H9 (cell line): Measurements from ENCODE around the gene DCUN1D2. TPM values are rescaled to one million over a fixed set of nuclear protein-coding genes. Genes with fewer than 3 reads are reported as not detected.

ENCODE experiments used
- DNase-seq: peaks from one replicate; pipeline ENCODE4 v3.0.0-alpha.2; 2017
- H2AFZ ChIP-seq: one replicate; pipeline ENCODE4 v1.6.1; 2013; ENCODE audit warnings: mild to moderate bottlenecking, low read length, control low read depth, moderate library complexity
- H2AK5ac ChIP-seq: 2 replicates; pipeline ENCODE4 v1.6.1; 2013; ENCODE audit warnings: low read length, control low read depth, mixed read lengths; ENCODE audit not compliant: insufficient read length
- H2BK120ac ChIP-seq: one replicate; pipeline ENCODE4 v1.6.1; 2013; ENCODE audit warnings: low read depth, mild to moderate bottlenecking, low read length, control low read depth, inconsistent platforms; ENCODE audit not compliant: poor library complexity, severe bottlenecking
- H2BK12ac ChIP-seq: 2 replicates; pipeline ENCODE4 v1.6.1; 2013; ENCODE audit warnings: low read length, control low read depth, mixed read lengths, low read depth; ENCODE audit not compliant: insufficient read length
- H2BK15ac ChIP-seq: 2 replicates; pipeline ENCODE4 v1.6.1; 2013; ENCODE audit warnings: low read depth, low read length, control low read depth
- H2BK20ac ChIP-seq: one replicate; pipeline ENCODE4 v1.6.1; 2013; ENCODE audit warnings: low read depth, mild to moderate bottlenecking, low read length, control low read depth, inconsistent platforms; ENCODE audit not compliant: poor library complexity, severe bottlenecking
- H2BK5ac ChIP-seq: 2 replicates; pipeline ENCODE4 v1.6.1; 2013; ENCODE audit warnings: low read length, control low read depth, mixed read lengths; ENCODE audit not compliant: insufficient read length
- H3K14ac ChIP-seq: 2 replicates; pipeline ENCODE4 v1.6.1; 2013; ENCODE audit warnings: low read length, control low read depth; ENCODE audit not compliant: insufficient read depth
- H3K18ac ChIP-seq: 2 replicates; pipeline ENCODE4 v1.6.1; 2013; ENCODE audit warnings: low read depth, mild to moderate bottlenecking, mixed read lengths, low read length, control low read depth; ENCODE audit not compliant: insufficient read length
- H3K23ac ChIP-seq: 2 replicates; pipeline ENCODE4 v1.6.1; 2013; ENCODE audit warnings: low read length, control low read depth, mixed read lengths, low read depth; ENCODE audit not compliant: insufficient read length
- H3K23me2 ChIP-seq: 2 replicates; pipeline ENCODE4 v1.6.1; 2013; ENCODE audit warnings: low read depth, mild to moderate bottlenecking, mixed read lengths, low read length, control low read depth; ENCODE audit not compliant: insufficient read length, poor library complexity, severe bottlenecking
- H3K27ac ChIP-seq: 2 replicates; pipeline ENCODE4 v1.5.1; 2013; ENCODE audit warnings: low read length, control low read depth, mixed read lengths, low read depth; ENCODE audit not compliant: insufficient read length
- H3K27me3 ChIP-seq: 2 replicates; pipeline ENCODE4 v1.6.1; 2013; ENCODE audit warnings: low read length, control low read depth, inconsistent platforms; ENCODE audit not compliant: insufficient read depth
- H3K4ac ChIP-seq: 2 replicates; pipeline ENCODE4 v1.6.1; 2013; ENCODE audit warnings: low read depth, mild to moderate bottlenecking, control low read depth, inconsistent platforms, low read length, moderate library complexity
- H3K4me1 ChIP-seq: 2 replicates; pipeline ENCODE4 v1.6.1; 2013; ENCODE audit warnings: low read length, control low read depth, inconsistent platforms; ENCODE audit not compliant: insufficient read depth
- H3K4me2 ChIP-seq: 2 replicates; pipeline ENCODE4 v1.6.1; 2013; ENCODE audit warnings: low read length, control low read depth, mixed read lengths; ENCODE audit not compliant: insufficient read length, insufficient read depth
- H3K56ac ChIP-seq: 2 replicates; pipeline ENCODE4 v1.6.1; 2013; ENCODE audit warnings: low read depth, mild to moderate bottlenecking, mixed read lengths, low read length, control low read depth; ENCODE audit not compliant: insufficient read length
- H3K79me1 ChIP-seq: 2 replicates; pipeline ENCODE4 v1.6.1; 2013; ENCODE audit warnings: low read depth, mild to moderate bottlenecking, moderate library complexity, low read length, control low read depth, inconsistent platforms; ENCODE audit not compliant: insufficient read depth, poor library complexity, severe bottlenecking
- H3K79me2 ChIP-seq: 2 replicates; pipeline ENCODE4 v1.6.1; 2013; ENCODE audit warnings: low read length, control low read depth, inconsistent platforms; ENCODE audit not compliant: insufficient read depth
- H3K9ac ChIP-seq: 2 replicates; pipeline ENCODE4 v1.6.1; 2013; ENCODE audit warnings: low read length, control low read depth, mixed read lengths; ENCODE audit not compliant: insufficient read length; ENCODE audit errors: extremely low read depth
- H3K9me3 ChIP-seq: one replicate; pipeline ENCODE4 v1.6.1; 2013; ENCODE audit warnings: low read depth, low read length, inconsistent platforms; ENCODE audit not compliant: control insufficient read depth
- H3T11ph ChIP-seq: one replicate; pipeline ENCODE4 v1.6.1; 2013; ENCODE audit warnings: mild to moderate bottlenecking, low read length, control low read depth, inconsistent platforms
- H4K20me1 ChIP-seq: one replicate; pipeline ENCODE4 v1.6.1; 2013; ENCODE audit not compliant: control insufficient read depth, insufficient read length, insufficient read depth
- H4K5ac ChIP-seq: 2 replicates; pipeline ENCODE4 v1.6.1; 2013; ENCODE audit warnings: low read depth, mild to moderate bottlenecking, mixed read lengths, low read length, control low read depth; ENCODE audit not compliant: insufficient read length
- H4K8ac ChIP-seq: replicated peaks from 2 replicates; pipeline ENCODE4 v1.6.1; 2013; ENCODE audit warnings: low read length, control low read depth, mixed read lengths, low read depth; ENCODE audit not compliant: insufficient read length
- H4K91ac ChIP-seq: 2 replicates; pipeline ENCODE4 v1.6.1; 2013; ENCODE audit warnings: low read depth, mild to moderate bottlenecking, moderate library complexity, mixed read lengths, low read length, control low read depth; ENCODE audit not compliant: insufficient read length
- H3K27ac Mint-ChIP-seq, 3 experiments: 2 replicates in 2 of 3; 3 replicates in 1 of 3; pipeline ENCODE4 v1.8.0; 2020 to 2021; ENCODE audit warnings: mixed read lengths in 3 of 3, mild to moderate bottlenecking in 1 of 3, moderate library complexity in 1 of 3
- H3K27me3 Mint-ChIP-seq: 2 replicates; pipeline ENCODE4 v1.8.0; 2021; ENCODE audit warnings: low read depth, mild to moderate bottlenecking, moderate library complexity, mixed read lengths
- H3K36me3 Mint-ChIP-seq, 3 experiments: 2 replicates in 2 of 3; 3 replicates in 1 of 3; pipeline ENCODE4 v1.8.0; 2020 to 2021; ENCODE audit warnings: low read depth in 3 of 3, mixed read lengths in 3 of 3; ENCODE audit not compliant: insufficient read depth in 1 of 3
- H3K4me1 Mint-ChIP-seq, 2 experiments: 2 replicates each; pipeline ENCODE4 v1.8.0; 2020; ENCODE audit warnings: mixed read lengths in 2 of 2
- H3K4me3 Mint-ChIP-seq, 2 experiments: 2 replicates in 1 of 2; 3 replicates in 1 of 2; pipeline ENCODE4 v1.8.0; 2020 to 2021; ENCODE audit warnings: mild to moderate bottlenecking in 2 of 2, mixed read lengths in 2 of 2, moderate library complexity in 1 of 2
- H3K9me3 Mint-ChIP-seq, 2 experiments: 2 replicates in 1 of 2; 3 replicates in 1 of 2; pipeline ENCODE4 v1.8.0; 2020; ENCODE audit warnings: mild to moderate bottlenecking in 2 of 2, mixed read lengths in 2 of 2, moderate library complexity in 1 of 2
- CTCF ChIP-seq: fragments of 200-600 bp; sonication (generic); conservative IDR thresholded peaks from 3 replicates; pipeline ENCODE4 v1.8.0; 2021; ENCODE audit warnings: antibody characterized with exemption, mild to moderate bottlenecking
- WGBS: extraction: QIAGEN DNeasy Blood & Tissue Kit; methylation state at CpG from one replicate; pipeline ENCODE4 v1.1.7; 2013; ENCODE audit warnings: missing lambda C conversion rate, low lambda C conversion rate, mixed read lengths; ENCODE audit not compliant: insufficient read length; ENCODE audit errors: extremely low coverage; 5-methylcytosine and 5-hydroxymethylcytosine counted together
- total RNA-seq: library from RNA; stranded (reverse); gene quantifications from 2 replicates; pipeline ENCODE4 v1.2.1, GENCODE V29; 2021

Gene DCUN1D2
- total RNA-seq, 1 experiment from 2014 or later: 36.8 TPM

DNA sequence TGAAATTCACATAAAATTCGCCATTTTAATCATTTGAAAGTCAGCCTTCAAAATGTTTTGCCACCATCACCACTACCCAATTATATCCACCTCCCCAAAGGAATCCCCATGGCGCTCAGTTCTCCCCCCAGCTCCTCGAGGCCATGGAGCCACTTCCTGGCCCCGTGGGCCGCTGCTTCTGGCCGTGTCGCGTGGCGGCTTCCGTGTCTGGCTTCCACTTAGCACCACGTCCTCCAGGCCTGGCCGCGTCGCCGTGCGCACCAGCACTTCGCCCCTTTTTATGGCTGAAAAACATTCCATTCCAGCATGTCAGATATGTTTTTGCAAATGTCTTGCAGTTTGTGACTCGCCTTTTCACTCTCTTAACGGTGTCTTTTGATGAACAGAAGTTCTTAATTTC, 46.7 kb upstream of the DCUN1D2 start:
- H3K4ac ChIP-seq: no peak overlapping the region
- TF ChIP-seq CTCF: no peak
- no peak overlapping the region for H3K56ac ChIP-seq
- DNase-seq: peak; percentile 14
- no peaks in the 10 kb centered on the region for H3K23me2 ChIP-seq
- 0 out of 2 replicates have a peak, but pooled peaks cover 1% of the 10 kb centered on the region for H3K79me2 ChIP-seq
- no peak overlapping the region for H3K9ac ChIP-seq
- no peak overlapping the region for H2AK5ac ChIP-seq
- no peak overlapping the region for H4K91ac ChIP-seq
- no peak overlapping the region for H2BK15ac ChIP-seq
- no peak overlapping the region for H4K5ac ChIP-seq
- Mint-ChIP-seq H3K27me3 (no peaks in the 10 kb centered on the region), H3K27ac (peak overlapping the region in 1 of 3 experiments; percentile 28; a peak in 2 of 7 replicates), H3K4me1 (no peaks in the 10 kb centered on the region), H3K4me3 (no peak overlapping the region), H3K36me3 (peaks cover 11 to 25% (median 22%) of the 10 kb centered on the region in 3 experiments; a peak in 6 of 7 replicates), H3K9me3 (no peaks in the 10 kb centered on the region)
- H3K18ac ChIP-seq: no peak overlapping the region
- H2BK20ac ChIP-seq: no peak overlapping the region
- H4K8ac ChIP-seq: no peak overlapping the region
- no peak overlapping the region for H3K23ac ChIP-seq
- no peak overlapping the region for H2AFZ ChIP-seq
- WGBS: no CpG with 5 or more reads among the region's 19 CpGs
- no peak overlapping the region for H3K4me2 ChIP-seq
- no peak overlapping the region for H2BK12ac ChIP-seq
- peaks cover 2% of the 10 kb centered on the region for H4K20me1 ChIP-seq
- no peaks in the 10 kb centered on the region for H3K27me3 ChIP-seq
- H3K79me1 ChIP-seq: no peaks in the 10 kb centered on the region
- H3T11ph ChIP-seq: no peak overlapping the region
- no peak overlapping the region for H3K27ac ChIP-seq
- H2BK5ac ChIP-seq: no peak overlapping the region
- H3K4me1 ChIP-seq: no peaks in the 10 kb centered on the region
- no peaks in the 10 kb centered on the region for H3K9me3 ChIP-seq
- no peak overlapping the region for H2BK120ac ChIP-seq
- H3K14ac ChIP-seq: no peak overlapping the region; the same call in 1 of the 2 replicates
